IMR-90 (cell line): ENCODE data around the gene PTH1R. TPM values are rescaled to one million over a fixed set of nuclear protein-coding genes. Genes with fewer than 3 reads are reported as not detected.

Experiments
- ATAC-seq: fragments of 200-7000 bp; cut with Tn5 transposase; 2 replicates; pipeline ENCODE4 v1.9.1; 2020; ENCODE audit warnings: low read depth, mild to moderate bottlenecking, moderate library complexity
- BruUV-seq: library from RNA; stranded (reverse); fragments of 400-500 nt; replicated peaks from 2 replicates; lab custom pipeline; 2021; lab: Mats Ljungman, UMichigan
- CTCF ChIA-PET: fragments of 300-600 bp; formaldehyde crosslinking; extraction: SDS; loops from one replicate; lab custom pipeline; 2021; ENCODE audit warnings: antibody characterized with exemption; lab: Yijun Ruan, JAX
- POLR2A ChIA-PET: fragments of 300-600 bp; sonication (Branson Sonifier 250); formaldehyde crosslinking; loops from one replicate; lab custom pipeline; 2022; ENCODE audit warnings: antibody characterized with exemption; ENCODE audit not compliant: unreplicated experiment; lab: Charles Lee
- DNase-seq: peaks from one replicate; pipeline ENCODE4 v3.0.0; 2013
- H2AFZ ChIP-seq: replicated peaks from 2 replicates; pipeline ENCODE3; 2013; ENCODE audit warnings: low read length, mild to moderate bottlenecking; ENCODE audit not compliant: poor library complexity
- H2AK5ac ChIP-seq: 2 replicates; pipeline ENCODE4 v1.6.1; 2013; ENCODE audit warnings: low read depth, low read length, inconsistent platforms
- H2AK9ac ChIP-seq: replicated peaks from 2 replicates; pipeline ENCODE3; 2013; ENCODE audit warnings: mild to moderate bottlenecking, low read depth, low read length, moderate library complexity; ENCODE audit not compliant: poor library complexity
- H2BK120ac ChIP-seq: 2 replicates; pipeline ENCODE4 v1.6.1; 2013; ENCODE audit warnings: low read depth, low read length, inconsistent platforms
- H2BK15ac ChIP-seq: 3 replicates; pipeline ENCODE4 v1.6.1; 2013; ENCODE audit warnings: low read depth, low read length, inconsistent platforms
- H2BK20ac ChIP-seq: 2 replicates; pipeline ENCODE4 v1.6.1; 2013; ENCODE audit warnings: low read depth, mild to moderate bottlenecking, inconsistent platforms, low read length, moderate library complexity
- H2BK5ac ChIP-seq: 2 replicates; pipeline ENCODE4 v1.6.1; 2013; ENCODE audit warnings: mild to moderate bottlenecking, low read depth, low read length, inconsistent platforms; ENCODE audit not compliant: poor library complexity, severe bottlenecking
- H3K14ac ChIP-seq: replicated peaks from 2 replicates; pipeline ENCODE4 v1.6.1; 2013; ENCODE audit warnings: low read depth, low read length, inconsistent platforms
- H3K18ac ChIP-seq: 2 replicates; pipeline ENCODE4 v1.6.1; 2013; ENCODE audit warnings: low read depth, low read length, control low read depth
- H3K23ac ChIP-seq: 2 replicates; pipeline ENCODE4 v1.6.1; 2013; ENCODE audit warnings: low read depth, low read length, inconsistent platforms
- H3K27ac ChIP-seq: 2 replicates; pipeline ENCODE4 v1.5.1; 2013; ENCODE audit warnings: mild to moderate bottlenecking, control low read depth, low read length; ENCODE audit not compliant: insufficient read depth
- H3K27me3 ChIP-seq: 2 replicates; pipeline ENCODE4 v1.6.1; 2013; ENCODE audit warnings: low read length; ENCODE audit not compliant: control insufficient read depth, insufficient read depth
- H3K36me3 ChIP-seq: 2 replicates; pipeline ENCODE4 v1.6.1; 2013; ENCODE audit warnings: low read length, mixed read lengths; ENCODE audit not compliant: control insufficient read depth, insufficient read depth
- H3K4ac ChIP-seq: 2 replicates; pipeline ENCODE4 v1.6.1; 2013; ENCODE audit warnings: low read depth, low read length, inconsistent platforms
- H3K4me1 ChIP-seq: 2 replicates; pipeline ENCODE4 v1.6.1; 2013; ENCODE audit warnings: low read length, mixed read lengths; ENCODE audit not compliant: control insufficient read depth, insufficient read depth
- H3K4me2 ChIP-seq: 2 replicates; pipeline ENCODE4 v1.6.1; 2013; ENCODE audit warnings: low read depth, mild to moderate bottlenecking, control low read depth, low read length, moderate library complexity
- H3K4me3 ChIP-seq: 2 replicates; pipeline ENCODE4 v1.5.1; 2013; ENCODE audit warnings: low read depth, mild to moderate bottlenecking, control low read depth, low read length, moderate library complexity; ENCODE audit not compliant: insufficient read depth
- H3K56ac ChIP-seq: 2 replicates; pipeline ENCODE4 v1.6.1; 2013; ENCODE audit warnings: low read length, inconsistent platforms; ENCODE audit not compliant: insufficient read depth; ENCODE audit errors: extremely low read depth
- H3K79me1 ChIP-seq, 2 experiments: 2 replicates each; pipeline ENCODE4 v1.6.1; 2013; ENCODE audit warnings: low read length in 2 of 2, inconsistent platforms in 1 of 2, low read depth in 1 of 2
- H3K9ac ChIP-seq: 2 replicates; pipeline ENCODE4 v1.6.1; 2013; ENCODE audit warnings: low read depth, low read length, control low read depth
- H3K9me1 ChIP-seq: 2 replicates; pipeline ENCODE4 v1.6.1; 2013; ENCODE audit warnings: low read length, inconsistent platforms; ENCODE audit not compliant: insufficient read depth
- H3K9me3 ChIP-seq: 2 replicates; pipeline ENCODE4 v1.6.1; 2013; ENCODE audit warnings: low read length; ENCODE audit not compliant: control insufficient read depth, insufficient read depth
- H4K20me1 ChIP-seq: 2 replicates; pipeline ENCODE4 v1.6.1; 2013; ENCODE audit warnings: low read length, inconsistent platforms; ENCODE audit not compliant: insufficient read depth
- H4K5ac ChIP-seq: 2 replicates; pipeline ENCODE4 v1.6.1; 2013; ENCODE audit warnings: mild to moderate bottlenecking, low read depth, low read length, control low read depth
- H4K8ac ChIP-seq, 2 experiments: 2 replicates each; pipeline ENCODE4 v1.6.1; 2013; ENCODE audit warnings: low read depth in 2 of 2, low read length in 2 of 2, control low read depth in 1 of 2, inconsistent platforms in 1 of 2
- H4K91ac ChIP-seq: 2 replicates; pipeline ENCODE4 v1.6.1; 2013; ENCODE audit warnings: low read depth, low read length, inconsistent platforms; ENCODE audit not compliant: insufficient read depth
- BHLHE40 ChIP-seq: fragments of 150-350 bp; IDR thresholded peaks from 2 replicates; pipeline ENCODE4 v1.6.1; 2016; ENCODE audit warnings: mild to moderate bottlenecking, low read depth, low read length
- CEBPB ChIP-seq: IDR thresholded peaks from 2 replicates; pipeline ENCODE4 v1.6.1; 2012; ENCODE audit warnings: low read depth, low read length, improper control_type of control experiment
- CHD1 ChIP-seq: IDR thresholded peaks from 2 replicates; pipeline ENCODE4 v1.6.1; 2012; ENCODE audit warnings: low read depth, low read length, improper control_type of control experiment
- FOS ChIP-seq: fragments of 150-350 bp; IDR thresholded peaks from 2 replicates; pipeline ENCODE4 v1.6.1; 2016; ENCODE audit warnings: low read depth, low read length
- MAFK ChIP-seq: IDR thresholded peaks from 2 replicates; pipeline ENCODE4 v1.6.1; 2012; ENCODE audit warnings: low read depth, low read length, improper control_type of control experiment
- MAZ ChIP-seq: IDR thresholded peaks from 2 replicates; pipeline ENCODE4 v1.6.1; 2012; ENCODE audit warnings: low read depth, mild to moderate bottlenecking, low read length, improper control_type of control experiment, moderate library complexity, borderline replicate concordance
- MXI1 ChIP-seq: IDR thresholded peaks from 2 replicates; pipeline ENCODE4 v1.6.1; 2012; ENCODE audit warnings: low read depth, mild to moderate bottlenecking, low read length, moderate library complexity, borderline replicate concordance
- NFE2L2 ChIP-seq: fragments of 150-350 bp; IDR thresholded peaks from 2 replicates; pipeline ENCODE4 v1.6.1; 2016; ENCODE audit warnings: low read depth, mild to moderate bottlenecking, low read length
- POLR2A ChIP-seq: IDR thresholded peaks from 2 replicates; pipeline ENCODE4 v1.6.1; 2012; ENCODE audit warnings: mild to moderate bottlenecking, low read depth, low read length
- RAD21 ChIP-seq: IDR thresholded peaks from 2 replicates; pipeline ENCODE4 v1.6.1; 2012; ENCODE audit warnings: low read length, improper control_type of control experiment
- RCOR1 ChIP-seq: IDR thresholded peaks from 2 replicates; pipeline ENCODE4 v1.6.1; 2012; ENCODE audit warnings: mild to moderate bottlenecking, low read length, improper control_type of control experiment; ENCODE audit not compliant: insufficient replicate concordance
- RFX5 ChIP-seq: IDR thresholded peaks from 2 replicates; pipeline ENCODE4 v1.8.0; 2012; ENCODE audit warnings: low read depth, mild to moderate bottlenecking, low read length, moderate library complexity
- SMC3 ChIP-seq: fragments of 150-350 bp; IDR thresholded peaks from 2 replicates; pipeline ENCODE4 v1.6.1; 2016; ENCODE audit warnings: low read depth, mild to moderate bottlenecking, antibody characterized with exemption, low read length, moderate library complexity
- WGBS, 2 experiments: methylation state at CpG; one replicate each; pipeline versions ENCODE4 v1.1.5 to v1.1.7; 2013; ENCODE audit warnings: missing lambda C conversion rate in 2 of 2; ENCODE audit not compliant: insufficient read length in 1 of 2; ENCODE audit errors: extremely low coverage in 2 of 2; 5-methylcytosine and 5-hydroxymethylcytosine counted together
- dilution Hi-C: fragments of 300-500 bp; cut with HindIII; formaldehyde crosslinking; loops from one replicate; pipeline ENCODE4 v1.14.3; 2018; ENCODE audit warnings: low sequenced_read_pairs; ENCODE audit not compliant: unreplicated experiment
- in situ Hi-C: fragments of 300-500 bp; cut with MboI; formaldehyde crosslinking; loops from 3 replicates; pipeline ENCODE4 v1.14.3; 2019; ENCODE audit warnings: low sequenced_read_pairs, inconsistent platforms, mixed read lengths
- intact Hi-C: fragments of 100-400 bp; cut with micrococcal nuclease; formaldehyde crosslinking; loops from 2 replicates; pipeline ENCODE4 v1.10.0; 2022
- polyA plus RNA-seq, 3 experiments: library from polyadenylated mRNA; depleted of rRNA; stranded (reverse); fragments of >200 nt; gene quantifications; 2 replicates each; pipeline ENCODE4 v1.2.3, GENCODE V29; 2012; ENCODE audit warnings: low replicate concordance in 1 of 3
- total RNA-seq: library from RNA; depleted of rRNA; stranded (reverse); fragments of >200 nt; gene quantifications from 2 replicates; pipeline ENCODE4 v1.2.3, GENCODE V29; 2012
- TF ChIP-seq, protein P1 (sequence below): fragments of 150-350 bp; IDR thresholded peaks from 2 replicates; pipeline ENCODE4 v1.6.1; 2016; ENCODE audit warnings: low read depth, mild to moderate bottlenecking, low read length, moderate library complexity, borderline replicate concordance
- TF ChIP-seq, protein P2 (sequence below): conservative IDR thresholded peaks from 2 replicates; pipeline ENCODE4 v1.5.1; 2012; ENCODE audit warnings: mild to moderate bottlenecking, low read depth, low read length, improper control_type of control experiment

PTH1R gene
- total and polyA plus RNA-seq, 2 of the 4 experiments (the other 2 are of a cell fraction), result 0.15 to 0.18 TPM

DNA sequence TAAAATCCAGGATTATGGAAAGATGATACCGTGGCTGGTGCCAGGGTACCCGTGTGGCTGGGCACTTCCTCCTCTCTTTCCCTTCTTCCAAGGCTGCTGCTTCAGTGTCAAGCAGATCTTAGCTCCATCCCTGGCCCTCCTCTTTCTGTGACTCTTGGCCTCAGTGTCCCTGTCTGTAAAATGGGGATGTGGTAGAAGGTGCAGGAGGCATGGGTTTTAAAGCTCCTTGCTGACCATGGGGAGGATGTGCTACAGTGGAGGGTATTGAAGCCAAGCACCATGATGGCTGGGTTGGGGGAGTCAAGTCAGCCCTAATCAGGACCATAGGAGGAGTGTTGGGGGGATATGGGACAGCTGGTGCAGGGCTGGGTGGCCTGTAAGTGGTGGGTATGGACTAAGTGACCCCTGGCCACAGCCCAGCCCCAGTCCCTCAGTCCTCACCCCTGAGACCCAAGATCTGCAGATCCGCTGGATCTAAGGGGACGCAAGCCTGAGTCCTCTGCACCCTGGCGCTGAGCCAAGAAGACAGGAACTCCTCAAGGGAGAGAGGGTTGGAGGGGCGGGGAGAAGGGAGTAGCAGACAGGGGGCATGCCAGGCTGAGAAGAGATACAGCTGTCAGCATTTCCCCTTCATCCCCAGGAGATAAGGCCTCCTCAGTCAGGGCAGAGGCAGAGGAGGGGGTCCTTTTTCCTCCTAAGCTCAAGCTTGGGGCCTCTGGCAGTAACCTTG, 12.0 kb downstream of the PTH1R start:
- no peak overlapping the region for H3K14ac ChIP-seq
- H2AFZ ChIP-seq, result no peak overlapping the region
- no peaks in the 10 kb centered on the region; the same call in 1 of the 2 replicates for H3K4me1 ChIP-seq
- H3K9me3 ChIP-seq, result no peaks in the 10 kb centered on the region
- H4K91ac ChIP-seq, result no peak overlapping the region
- no peak overlapping the region for H3K4me3 ChIP-seq
- CTCF ChIA-PET, result no interaction called here
- no peak overlapping the region for H3K27ac ChIP-seq
- POLR2A ChIA-PET, result no interaction called here
- no peak overlapping the region for H2BK5ac ChIP-seq
- BruUV-seq, result no TSS peak
- no peak overlapping the region for H3K4ac ChIP-seq
- H4K20me1 ChIP-seq, result no peaks in the 10 kb centered on the region; the same call in 1 of the 2 replicates
- in situ Hi-C loops (loop anchor here (25.0 kb wide), 1 partner anchor 402 kb away; the partner anchor contains the start of gene RTP3), dilution Hi-C loops (no loop called here), intact Hi-C loops (no loop called here)
- H3K9ac ChIP-seq, result no peak overlapping the region
- no peak overlapping the region for H2AK5ac ChIP-seq
- WGBS, 2 experiments, result 52% methylated on average over 2 of the region's 6 CpGs; no CpG with 5 or more reads in 1 of the 2 experiments
- no peaks in the 10 kb centered on the region for H3K79me1 ChIP-seq
- H3K27me3 ChIP-seq, result peaks cover 65% of the 10 kb centered on the region
- no peak overlapping the region for H3K4me2 ChIP-seq
- H2AK9ac ChIP-seq, result peak overlapping the region; percentile 69
- no peaks in the 10 kb centered on the region for H3K36me3 ChIP-seq
- no peak overlapping the region for H2BK120ac ChIP-seq
- H4K8ac ChIP-seq, result no peak overlapping the region
- no peak overlapping the region for H3K18ac ChIP-seq
- H3K56ac ChIP-seq, result no peak overlapping the region
- DNase-seq (no peak), ATAC-seq (no peak)
- no peak overlapping the region for H2BK20ac ChIP-seq
- H3K9me1 ChIP-seq, result 0 out of 2 replicates have a peak, but pooled peaks cover 3% of the 10 kb centered on the region
- no peak overlapping the region for H2BK15ac ChIP-seq
- H4K5ac ChIP-seq, result no peak overlapping the region
- H3K23ac ChIP-seq, result no peak overlapping the region
- no peak for TF ChIP-seq MAZ
- no peak for TF ChIP-seq POLR2A
- no peak for TF ChIP-seq NFE2L2
- TF ChIP-seq SMC3, result no peak
- TF ChIP-seq, protein P1, sequence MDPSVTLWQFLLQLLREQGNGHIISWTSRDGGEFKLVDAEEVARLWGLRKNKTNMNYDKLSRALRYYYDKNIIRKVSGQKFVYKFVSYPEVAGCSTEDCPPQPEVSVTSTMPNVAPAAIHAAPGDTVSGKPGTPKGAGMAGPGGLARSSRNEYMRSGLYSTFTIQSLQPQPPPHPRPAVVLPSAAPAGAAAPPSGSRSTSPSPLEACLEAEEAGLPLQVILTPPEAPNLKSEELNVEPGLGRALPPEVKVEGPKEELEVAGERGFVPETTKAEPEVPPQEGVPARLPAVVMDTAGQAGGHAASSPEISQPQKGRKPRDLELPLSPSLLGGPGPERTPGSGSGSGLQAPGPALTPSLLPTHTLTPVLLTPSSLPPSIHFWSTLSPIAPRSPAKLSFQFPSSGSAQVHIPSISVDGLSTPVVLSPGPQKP, result no peak
- TF ChIP-seq, protein P2, sequence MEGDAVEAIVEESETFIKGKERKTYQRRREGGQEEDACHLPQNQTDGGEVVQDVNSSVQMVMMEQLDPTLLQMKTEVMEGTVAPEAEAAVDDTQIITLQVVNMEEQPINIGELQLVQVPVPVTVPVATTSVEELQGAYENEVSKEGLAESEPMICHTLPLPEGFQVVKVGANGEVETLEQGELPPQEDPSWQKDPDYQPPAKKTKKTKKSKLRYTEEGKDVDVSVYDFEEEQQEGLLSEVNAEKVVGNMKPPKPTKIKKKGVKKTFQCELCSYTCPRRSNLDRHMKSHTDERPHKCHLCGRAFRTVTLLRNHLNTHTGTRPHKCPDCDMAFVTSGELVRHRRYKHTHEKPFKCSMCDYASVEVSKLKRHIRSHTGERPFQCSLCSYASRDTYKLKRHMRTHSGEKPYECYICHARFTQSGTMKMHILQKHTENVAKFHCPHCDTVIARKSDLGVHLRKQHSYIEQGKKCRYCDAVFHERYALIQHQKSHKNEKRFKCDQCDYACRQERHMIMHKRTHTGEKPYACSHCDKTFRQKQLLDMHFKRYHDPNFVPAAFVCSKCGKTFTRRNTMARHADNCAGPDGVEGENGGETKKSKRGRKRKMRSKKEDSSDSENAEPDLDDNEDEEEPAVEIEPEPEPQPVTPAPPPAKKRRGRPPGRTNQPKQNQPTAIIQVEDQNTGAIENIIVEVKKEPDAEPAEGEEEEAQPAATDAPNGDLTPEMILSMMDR, result no peak
- TF ChIP-seq CEBPB, result no peak
- no peak for TF ChIP-seq CHD1
- no peak for TF ChIP-seq RCOR1
- no peak for TF ChIP-seq RAD21
- TF ChIP-seq BHLHE40, result no peak
- TF ChIP-seq RFX5, result no peak
- TF ChIP-seq FOS, result no peak
- TF ChIP-seq MXI1, result no peak
- TF ChIP-seq MAFK, result no peak
